H9 (cell line): ENCODE measurements around the gene BCAR1. TPM values are rescaled to one million over a fixed set of nuclear protein-coding genes. Genes with fewer than 3 reads are reported as not detected.
A peak's percentile ranks its signal among the peaks of the same experiment; 100 is the strongest.
"Not testable (repeated sequence)": the region's sequence is repeated elsewhere in the genome, so short reads cannot be mapped to it uniquely, and the experiment has no call there.

Experiments
- DNase-seq: peaks from one replicate; pipeline ENCODE4 v3.0.0-alpha.2; 2017
- H2AFZ ChIP-seq: one replicate; pipeline ENCODE4 v1.6.1; 2013; ENCODE audit warnings: mild to moderate bottlenecking, low read length, control low read depth, moderate library complexity
- H2AK5ac ChIP-seq: 2 replicates; pipeline ENCODE4 v1.6.1; 2013; ENCODE audit warnings: low read length, control low read depth, mixed read lengths; ENCODE audit not compliant: insufficient read length
- H2BK120ac ChIP-seq: one replicate; pipeline ENCODE4 v1.6.1; 2013; ENCODE audit warnings: low read depth, mild to moderate bottlenecking, low read length, control low read depth, inconsistent platforms; ENCODE audit not compliant: poor library complexity, severe bottlenecking
- H2BK12ac ChIP-seq: 2 replicates; pipeline ENCODE4 v1.6.1; 2013; ENCODE audit warnings: low read length, control low read depth, mixed read lengths, low read depth; ENCODE audit not compliant: insufficient read length
- H2BK15ac ChIP-seq: 2 replicates; pipeline ENCODE4 v1.6.1; 2013; ENCODE audit warnings: low read depth, low read length, control low read depth
- H2BK20ac ChIP-seq: one replicate; pipeline ENCODE4 v1.6.1; 2013; ENCODE audit warnings: low read depth, mild to moderate bottlenecking, low read length, control low read depth, inconsistent platforms; ENCODE audit not compliant: poor library complexity, severe bottlenecking
- H2BK5ac ChIP-seq: 2 replicates; pipeline ENCODE4 v1.6.1; 2013; ENCODE audit warnings: low read length, control low read depth, mixed read lengths; ENCODE audit not compliant: insufficient read length
- H3K14ac ChIP-seq: 2 replicates; pipeline ENCODE4 v1.6.1; 2013; ENCODE audit warnings: low read length, control low read depth; ENCODE audit not compliant: insufficient read depth
- H3K18ac ChIP-seq: 2 replicates; pipeline ENCODE4 v1.6.1; 2013; ENCODE audit warnings: low read depth, mild to moderate bottlenecking, mixed read lengths, low read length, control low read depth; ENCODE audit not compliant: insufficient read length
- H3K23ac ChIP-seq: 2 replicates; pipeline ENCODE4 v1.6.1; 2013; ENCODE audit warnings: low read length, control low read depth, mixed read lengths, low read depth; ENCODE audit not compliant: insufficient read length
- H3K23me2 ChIP-seq: 2 replicates; pipeline ENCODE4 v1.6.1; 2013; ENCODE audit warnings: low read depth, mild to moderate bottlenecking, mixed read lengths, low read length, control low read depth; ENCODE audit not compliant: insufficient read length, poor library complexity, severe bottlenecking
- H3K27ac ChIP-seq: 2 replicates; pipeline ENCODE4 v1.5.1; 2013; ENCODE audit warnings: low read length, control low read depth, mixed read lengths, low read depth; ENCODE audit not compliant: insufficient read length
- H3K27me3 ChIP-seq: 2 replicates; pipeline ENCODE4 v1.6.1; 2013; ENCODE audit warnings: low read length, control low read depth, inconsistent platforms; ENCODE audit not compliant: insufficient read depth
- H3K4ac ChIP-seq: 2 replicates; pipeline ENCODE4 v1.6.1; 2013; ENCODE audit warnings: low read depth, mild to moderate bottlenecking, control low read depth, inconsistent platforms, low read length, moderate library complexity
- H3K4me1 ChIP-seq: 2 replicates; pipeline ENCODE4 v1.6.1; 2013; ENCODE audit warnings: low read length, control low read depth, inconsistent platforms; ENCODE audit not compliant: insufficient read depth
- H3K4me2 ChIP-seq: 2 replicates; pipeline ENCODE4 v1.6.1; 2013; ENCODE audit warnings: low read length, control low read depth, mixed read lengths; ENCODE audit not compliant: insufficient read length, insufficient read depth
- H3K56ac ChIP-seq: 2 replicates; pipeline ENCODE4 v1.6.1; 2013; ENCODE audit warnings: low read depth, mild to moderate bottlenecking, mixed read lengths, low read length, control low read depth; ENCODE audit not compliant: insufficient read length
- H3K79me1 ChIP-seq: 2 replicates; pipeline ENCODE4 v1.6.1; 2013; ENCODE audit warnings: low read depth, mild to moderate bottlenecking, moderate library complexity, low read length, control low read depth, inconsistent platforms; ENCODE audit not compliant: insufficient read depth, poor library complexity, severe bottlenecking
- H3K79me2 ChIP-seq: 2 replicates; pipeline ENCODE4 v1.6.1; 2013; ENCODE audit warnings: low read length, control low read depth, inconsistent platforms; ENCODE audit not compliant: insufficient read depth
- H3K9ac ChIP-seq: 2 replicates; pipeline ENCODE4 v1.6.1; 2013; ENCODE audit warnings: low read length, control low read depth, mixed read lengths; ENCODE audit not compliant: insufficient read length; ENCODE audit errors: extremely low read depth
- H3K9me3 ChIP-seq: one replicate; pipeline ENCODE4 v1.6.1; 2013; ENCODE audit warnings: low read depth, low read length, inconsistent platforms; ENCODE audit not compliant: control insufficient read depth
- H3T11ph ChIP-seq: one replicate; pipeline ENCODE4 v1.6.1; 2013; ENCODE audit warnings: mild to moderate bottlenecking, low read length, control low read depth, inconsistent platforms
- H4K20me1 ChIP-seq: one replicate; pipeline ENCODE4 v1.6.1; 2013; ENCODE audit not compliant: control insufficient read depth, insufficient read length, insufficient read depth
- H4K5ac ChIP-seq: 2 replicates; pipeline ENCODE4 v1.6.1; 2013; ENCODE audit warnings: low read depth, mild to moderate bottlenecking, mixed read lengths, low read length, control low read depth; ENCODE audit not compliant: insufficient read length
- H4K8ac ChIP-seq: replicated peaks from 2 replicates; pipeline ENCODE4 v1.6.1; 2013; ENCODE audit warnings: low read length, control low read depth, mixed read lengths, low read depth; ENCODE audit not compliant: insufficient read length
- H4K91ac ChIP-seq: 2 replicates; pipeline ENCODE4 v1.6.1; 2013; ENCODE audit warnings: low read depth, mild to moderate bottlenecking, moderate library complexity, mixed read lengths, low read length, control low read depth; ENCODE audit not compliant: insufficient read length
- H3K27ac Mint-ChIP-seq, 3 experiments: 2 replicates in 2 of 3; 3 replicates in 1 of 3; pipeline ENCODE4 v1.8.0; 2020 to 2021; ENCODE audit warnings: mixed read lengths in 3 of 3, mild to moderate bottlenecking in 1 of 3, moderate library complexity in 1 of 3
- H3K27me3 Mint-ChIP-seq: 2 replicates; pipeline ENCODE4 v1.8.0; 2021; ENCODE audit warnings: low read depth, mild to moderate bottlenecking, moderate library complexity, mixed read lengths
- H3K36me3 Mint-ChIP-seq, 3 experiments: 2 replicates in 2 of 3; 3 replicates in 1 of 3; pipeline ENCODE4 v1.8.0; 2020 to 2021; ENCODE audit warnings: low read depth in 3 of 3, mixed read lengths in 3 of 3; ENCODE audit not compliant: insufficient read depth in 1 of 3
- H3K4me1 Mint-ChIP-seq, 2 experiments: 2 replicates each; pipeline ENCODE4 v1.8.0; 2020; ENCODE audit warnings: mixed read lengths in 2 of 2
- H3K4me3 Mint-ChIP-seq, 2 experiments: 2 replicates in 1 of 2; 3 replicates in 1 of 2; pipeline ENCODE4 v1.8.0; 2020 to 2021; ENCODE audit warnings: mild to moderate bottlenecking in 2 of 2, mixed read lengths in 2 of 2, moderate library complexity in 1 of 2
- H3K9me3 Mint-ChIP-seq, 2 experiments: 2 replicates in 1 of 2; 3 replicates in 1 of 2; pipeline ENCODE4 v1.8.0; 2020; ENCODE audit warnings: mild to moderate bottlenecking in 2 of 2, mixed read lengths in 2 of 2, moderate library complexity in 1 of 2
- CTCF ChIP-seq: fragments of 200-600 bp; sonication (generic); conservative IDR thresholded peaks from 3 replicates; pipeline ENCODE4 v1.8.0; 2021; ENCODE audit warnings: antibody characterized with exemption, mild to moderate bottlenecking
- WGBS: extraction: QIAGEN DNeasy Blood & Tissue Kit; methylation state at CpG from one replicate; pipeline ENCODE4 v1.1.7; 2013; ENCODE audit warnings: missing lambda C conversion rate, low lambda C conversion rate, mixed read lengths; ENCODE audit not compliant: insufficient read length; ENCODE audit errors: extremely low coverage; 5-methylcytosine and 5-hydroxymethylcytosine counted together
- total RNA-seq: library from RNA; stranded (reverse); gene quantifications from 2 replicates; pipeline ENCODE4 v1.2.1, GENCODE V29; 2021

The BCAR1 gene
- total RNA-seq, 1 experiment from 2014 or later: 97.1 TPM

DNA sequence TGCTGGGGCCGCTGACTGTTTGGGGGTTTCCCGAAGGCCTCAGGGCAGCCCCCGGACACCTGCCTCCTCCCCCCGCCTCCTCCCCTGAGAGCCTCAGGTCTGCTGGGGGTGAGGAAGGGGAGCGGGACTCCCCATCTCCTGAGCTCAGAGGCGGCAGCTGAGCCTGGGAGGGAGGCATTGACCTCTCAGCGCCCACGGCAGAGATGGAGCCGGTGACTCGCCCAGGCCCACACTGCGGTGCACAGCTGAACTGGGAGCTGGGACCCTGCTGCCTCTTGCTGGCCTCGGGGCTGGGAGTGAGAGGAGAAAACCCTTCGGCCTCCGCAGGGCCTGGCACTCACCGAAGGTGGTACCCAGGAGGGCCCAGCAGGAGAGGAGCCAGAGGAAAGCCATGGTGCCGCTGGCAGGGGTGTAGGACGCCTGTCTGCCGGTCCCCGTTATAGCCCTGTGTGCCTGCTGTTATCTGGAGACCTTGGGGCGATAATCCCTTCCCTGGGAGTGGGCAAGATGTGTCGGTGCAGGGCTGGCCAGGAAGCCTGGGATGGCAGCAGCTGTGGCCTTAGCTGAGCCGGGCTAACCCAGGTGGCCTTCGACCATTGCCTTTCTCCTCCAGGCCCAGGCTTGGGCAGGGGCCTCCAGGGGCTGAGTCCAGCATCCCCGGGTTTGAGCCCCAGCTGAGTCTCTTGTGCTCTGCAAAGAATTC is 44.5 kb downstream of the BCAR1 start, which contains the start of gene CTRB2:
CTRB2 (minus strand) TSS at position 413 of the 703 bp plus-strand sequence; CDS start at position 393, 20 bp downstream.
- Histone ChIP-seq H3K18ac (no peak within 1 kb of the TSS), H2BK12ac (no peak within 1 kb of the TSS), H3K14ac (peak within 1 kb of the TSS; percentile 35; the same call in 1 of the 2 replicates), H3K27ac (no peak within 1 kb of the TSS), H2BK15ac (no peak within 1 kb of the TSS), H2AFZ (no peak within 1 kb of the TSS), H3K9me3 (no peaks in the 10 kb centered on the region), H4K20me1 (no peaks in the 10 kb centered on the region), H3K9ac (no peak within 1 kb of the TSS), H3K23me2 (no peaks in the 10 kb centered on the region), H4K91ac (no peak within 1 kb of the TSS), H2BK120ac (no peak within 1 kb of the TSS), H3K4ac (no peak within 1 kb of the TSS), H4K5ac (no peak within 1 kb of the TSS), H3K56ac (no peak within 1 kb of the TSS), H3K4me1 (no peaks in the 10 kb centered on the region), H4K8ac (no peak within 1 kb of the TSS), H3T11ph (no peak within 1 kb of the TSS), H3K4me2 (no peak within 1 kb of the TSS), H2BK5ac (no peak within 1 kb of the TSS), H2BK20ac (no peak within 1 kb of the TSS), H3K27me3 (no peaks in the 10 kb centered on the region), H2AK5ac (no peak within 1 kb of the TSS), H3K23ac (no peak within 1 kb of the TSS), H3K79me1 (no peaks in the 10 kb centered on the region), H3K79me2 (no peaks in the 10 kb centered on the region)
- no peak for TF ChIP-seq CTCF
- WGBS: no CpG with 5 or more reads among the region's 24 CpGs
- DNase-seq: no peak
- Mint-ChIP-seq H3K9me3 (no peaks in the 10 kb centered on the region), H3K36me3 (no peaks in the 10 kb centered on the region), H3K4me1 (peaks cover 3 to 9% of the 10 kb centered on the region in 2 experiments; a peak in 3 of 4 replicates), H3K27ac (no peak within 1 kb of the TSS; a peak in 1 of 7 replicates), H3K27me3 (no peaks in the 10 kb centered on the region), H3K4me3 (no peak within 1 kb of the TSS)

DNA sequence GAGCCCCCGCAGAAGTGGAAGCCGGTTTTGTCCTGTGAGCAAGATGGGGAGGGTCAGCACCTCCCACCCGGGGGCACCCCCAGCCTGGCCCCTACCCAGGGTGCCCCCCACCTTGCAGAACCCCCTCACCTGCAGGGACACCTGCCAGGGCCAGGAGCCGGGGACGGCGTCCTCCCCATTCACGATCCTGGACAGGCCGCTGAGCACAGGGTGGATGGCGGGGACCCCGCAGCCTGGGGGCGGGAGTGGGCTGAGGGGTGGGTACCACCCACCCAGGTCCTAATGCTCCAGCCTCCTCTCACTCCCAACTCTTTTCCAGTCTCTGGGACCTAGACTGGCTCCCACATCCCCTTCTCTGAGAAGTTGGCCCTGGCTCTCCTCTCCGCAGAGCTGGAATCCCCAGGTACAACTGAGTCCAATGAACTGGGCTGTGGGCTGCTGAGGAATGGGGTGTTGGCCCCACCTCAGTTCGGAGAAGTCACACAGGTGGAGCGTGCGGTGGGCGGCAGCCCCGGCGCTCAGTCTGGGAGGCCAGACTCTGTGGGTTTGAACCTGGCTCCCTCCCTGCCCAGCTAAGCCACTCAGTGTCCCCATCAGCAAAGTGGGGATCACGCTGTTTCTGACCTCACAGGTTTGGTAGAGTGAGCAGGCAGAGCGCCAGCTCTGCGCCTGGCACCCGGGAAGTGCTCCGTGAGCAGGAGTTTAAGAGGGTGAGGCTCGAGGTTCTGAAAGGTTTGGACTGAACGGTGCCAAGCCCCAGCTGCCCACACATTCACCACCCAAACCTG is 45.3 kb downstream of the BCAR1 start:
- H2AFZ ChIP-seq: not testable (repeated sequence)

More for the DNA sequence above, 45.3 kb downstream of the BCAR1 start:
- not testable (repeated sequence) for H4K8ac ChIP-seq, H3K9me3 Mint-ChIP-seq, H3K27me3 Mint-ChIP-seq, H3T11ph ChIP-seq, H3K18ac ChIP-seq, H3K79me2 ChIP-seq, H2BK15ac ChIP-seq, H3K36me3 Mint-ChIP-seq, H3K4me1 ChIP-seq, H2BK20ac ChIP-seq, H3K4ac ChIP-seq, H3K14ac ChIP-seq, H3K56ac ChIP-seq, H3K23me2 ChIP-seq, H4K91ac ChIP-seq, H3K23ac ChIP-seq, H2BK5ac ChIP-seq, DNase-seq, H3K4me1 Mint-ChIP-seq, H3K9ac ChIP-seq, H2BK120ac ChIP-seq, H3K9me3 ChIP-seq, H3K79me1 ChIP-seq, H3K27ac Mint-ChIP-seq, H2BK12ac ChIP-seq, H4K5ac ChIP-seq, H4K20me1 ChIP-seq, H2AK5ac ChIP-seq, H3K4me3 Mint-ChIP-seq, H3K27ac ChIP-seq, H3K27me3 ChIP-seq, H3K4me2 ChIP-seq
- no CpG with 5 or more reads among the region's 25 CpGs for WGBS
